ENCODE results near the gene SYNC.
"Not testable (repeated sequence)": the region's sequence is repeated elsewhere in the genome, so short reads cannot be mapped to it uniquely, and the experiment has no call there.

Gene SYNC

DNA sequence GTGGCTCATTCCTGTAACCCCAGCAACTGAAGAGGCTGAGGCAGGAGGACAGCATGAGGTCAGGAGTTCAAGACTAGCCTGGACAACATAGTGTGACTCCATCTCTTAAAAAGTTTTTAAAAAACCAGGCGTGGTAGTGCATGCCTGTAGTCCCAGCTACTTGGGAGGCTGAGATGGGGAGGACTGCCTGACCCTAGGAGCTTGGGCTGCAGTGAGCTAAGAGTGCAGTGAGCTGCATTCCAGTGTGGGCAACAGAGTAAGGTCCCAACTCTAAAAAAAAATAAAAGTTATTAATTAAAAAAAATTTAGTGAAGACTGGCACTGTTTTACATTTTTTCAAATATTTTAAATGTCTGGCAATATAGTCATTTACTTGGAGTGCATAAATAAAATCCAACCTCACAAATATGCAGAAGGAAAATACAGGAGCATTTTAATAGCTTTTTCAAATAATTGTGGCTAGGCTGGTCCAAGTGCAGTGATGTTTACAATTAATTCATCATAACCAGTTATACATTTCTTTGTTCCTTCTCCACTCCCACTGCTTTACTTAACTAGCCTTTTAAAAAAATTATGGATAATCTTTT lies 63.0 kb downstream of the SYNC start:
- DNase-seq: no peak

DNA sequence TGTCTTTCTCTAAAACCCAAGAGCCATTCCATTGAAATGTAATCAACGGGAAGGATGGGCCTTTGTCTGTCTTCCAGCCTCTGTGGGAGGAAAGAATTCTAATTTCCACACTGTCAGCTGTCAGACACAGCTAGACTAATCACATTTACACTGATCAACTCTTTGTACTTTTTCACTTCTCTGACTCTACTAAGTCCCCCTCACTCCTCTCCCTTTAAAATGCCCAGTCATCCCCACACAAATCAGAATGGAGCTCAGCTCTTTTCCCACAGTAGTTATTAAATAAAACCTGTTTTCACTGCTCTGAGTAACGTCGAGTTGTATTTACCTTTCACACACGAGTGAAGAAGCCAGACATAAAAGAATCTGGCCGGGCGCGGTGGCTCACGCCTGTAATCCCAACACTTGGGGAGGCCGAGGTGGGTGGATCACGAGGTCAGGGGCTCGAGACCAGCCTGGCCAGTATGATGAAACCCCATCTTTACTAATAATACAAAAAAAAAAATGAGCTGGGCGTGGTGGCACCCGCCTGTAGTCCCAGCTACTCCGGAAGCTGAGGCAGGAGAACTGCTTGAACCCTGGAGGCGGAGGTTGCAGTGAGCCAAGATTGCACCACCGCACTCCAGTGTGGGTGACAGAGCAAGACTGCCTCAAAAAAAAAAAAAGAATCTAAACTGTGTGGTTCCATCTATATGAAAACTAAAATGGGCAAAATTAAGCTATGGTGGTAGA lies 65.5 kb downstream of the SYNC start:
- DNase-seq: no peak

DNA sequence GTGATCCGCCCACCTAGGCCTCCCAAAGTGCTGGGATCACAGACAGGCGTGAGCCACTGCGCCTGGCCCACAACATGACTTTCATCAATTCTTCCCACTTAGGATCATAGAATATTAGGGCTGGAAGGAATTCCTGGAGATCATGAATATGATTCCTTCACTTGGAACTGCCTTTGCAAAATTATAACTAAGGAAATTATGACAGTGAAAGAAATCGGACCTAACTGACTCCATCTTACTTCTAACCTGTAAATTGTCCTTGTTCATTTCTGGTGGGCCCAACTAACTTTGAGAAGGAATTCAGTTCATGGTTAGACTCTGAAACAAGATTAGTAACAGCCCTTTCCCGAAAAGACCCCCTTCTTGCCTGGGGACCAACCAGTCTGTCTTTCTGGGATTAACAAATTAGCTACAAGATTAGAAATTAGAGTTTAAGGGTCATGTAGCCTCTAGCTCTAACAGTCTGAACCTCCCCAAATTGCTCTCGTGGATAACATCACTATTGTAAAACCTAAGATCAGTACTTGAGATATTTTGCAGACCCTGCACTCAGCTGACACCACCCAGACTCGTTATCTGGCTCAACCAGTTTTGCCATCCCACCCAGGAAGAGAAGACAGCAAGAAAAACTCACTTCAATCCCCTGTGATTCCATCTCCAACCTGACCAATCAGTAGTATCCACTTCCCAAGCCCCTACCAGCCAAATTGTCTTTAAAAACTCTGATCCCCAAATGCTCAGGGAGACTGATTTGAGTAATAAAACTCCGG lies 66.9 kb downstream of the SYNC start:
- DNase-seq: no peak

DNA sequence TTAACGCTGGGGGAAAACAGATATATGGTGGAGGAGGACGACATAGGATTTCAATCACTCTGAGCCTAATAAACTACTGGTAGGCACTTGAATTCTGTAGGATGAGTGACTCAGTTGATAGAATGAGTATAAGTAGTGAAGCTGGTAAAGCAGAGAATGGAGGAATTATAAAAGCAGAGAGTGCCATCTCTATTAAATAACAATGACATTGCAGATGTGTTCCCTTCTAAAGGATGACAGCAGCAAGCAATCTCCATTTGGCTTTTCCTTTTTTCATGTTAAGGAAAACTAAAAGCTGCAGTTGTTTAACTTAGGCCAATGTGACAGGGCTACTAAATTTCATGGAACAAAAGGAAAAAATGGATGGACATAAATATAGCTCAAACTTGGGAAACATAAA lies 69.7 kb downstream of the SYNC start:
- no peak for DNase-seq

DNA sequence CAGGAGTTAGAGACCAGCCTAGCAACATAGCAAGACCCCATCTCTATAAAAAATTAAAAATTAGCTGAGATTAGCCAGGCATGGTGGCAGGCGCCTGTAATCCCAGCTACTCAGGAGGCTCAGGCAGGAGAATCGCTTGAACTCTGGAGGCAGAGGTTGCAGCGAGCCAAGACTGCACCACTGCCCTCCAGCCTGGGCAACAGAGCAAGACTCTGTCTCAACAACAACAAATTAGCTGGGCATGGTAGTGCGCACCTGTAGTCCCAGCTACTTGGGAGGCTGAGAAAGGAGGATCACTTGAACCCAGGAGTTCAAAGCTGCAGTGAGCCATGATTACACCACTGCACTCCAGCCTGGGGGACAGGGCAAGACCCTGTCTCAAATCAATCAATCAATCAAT lies 72.4 kb downstream of the SYNC start:
- DNase-seq: not testable (repeated sequence)
